ENCODE results near the gene SEPSECS.

The SEPSECS gene

GRCh38 chr4:25117716-25118472, 42.4 kb downstream of the SEPSECS start:
- Histone ChIP-seq H3K27ac (no peak overlapping the region), H3K4me3 (no peak overlapping the region)
- no peak for DNase-seq (ENCODE audit: low spot score)
- no peak for TF ChIP-seq CTCF (IDR thresholded peaks at IDR 0.05)

GRCh38 chr4:25117274-25117673, 43.0 kb downstream of the SEPSECS start:
- no peak for DNase-seq (ENCODE audit: low spot score)
- Histone ChIP-seq H3K27ac (no peak overlapping the region), H3K4me3 (no peak overlapping the region)
- no peak for TF ChIP-seq CTCF (IDR thresholded peaks at IDR 0.05)

GRCh38 chr4:25113915-25114904, 46.0 kb downstream of the SEPSECS start:
- no peak for TF ChIP-seq CTCF (IDR thresholded peaks at IDR 0.05)
- Histone ChIP-seq H3K4me3 (no peak overlapping the region), H3K27ac (no peak overlapping the region)
- no peak for DNase-seq (ENCODE audit: low spot score)

- no peak overlapping the region for H3K4me3 ChIP-seq
- DNase-seq (ENCODE audit: low spot score), result no peak
- TF ChIP-seq CTCF (IDR thresholded peaks at IDR 0.05), result no peak
- H3K27ac ChIP-seq, result no peak overlapping the region
These were observed 47.3 kb downstream of the SEPSECS start for GRCh38 chr4:25112995-25113380.

GRCh38 chr4:25112366-25112994, 47.8 kb downstream of the SEPSECS start:
- TF ChIP-seq CTCF (IDR thresholded peaks at IDR 0.05), result no peak
- H3K27ac ChIP-seq, result no peak overlapping the region
- no peak for DNase-seq (ENCODE audit: low spot score)
- H3K4me3 ChIP-seq, result no peak overlapping the region

GRCh38 chr4:25111648-25112196, 48.5 kb downstream of the SEPSECS start:
- TF ChIP-seq CTCF (IDR thresholded peaks at IDR 0.05), result no peak
- DNase-seq (ENCODE audit: low spot score), result no peak
- no peak overlapping the region for H3K27ac ChIP-seq
- H3K4me3 ChIP-seq, result no peak overlapping the region
